ENCODE measurements around the gene FPR2.
"Not testable (repeated sequence)": the region's sequence is repeated elsewhere in the genome, so short reads cannot be mapped to it uniquely, and the experiment has no call there.

Gene FPR2

GRCh38 chr19:51783372-51783771 lies 22.4 kb downstream of the FPR2 start:
- DNase-seq (ENCODE audit: low read depth in 2 of 2) = no peak

DNA sequence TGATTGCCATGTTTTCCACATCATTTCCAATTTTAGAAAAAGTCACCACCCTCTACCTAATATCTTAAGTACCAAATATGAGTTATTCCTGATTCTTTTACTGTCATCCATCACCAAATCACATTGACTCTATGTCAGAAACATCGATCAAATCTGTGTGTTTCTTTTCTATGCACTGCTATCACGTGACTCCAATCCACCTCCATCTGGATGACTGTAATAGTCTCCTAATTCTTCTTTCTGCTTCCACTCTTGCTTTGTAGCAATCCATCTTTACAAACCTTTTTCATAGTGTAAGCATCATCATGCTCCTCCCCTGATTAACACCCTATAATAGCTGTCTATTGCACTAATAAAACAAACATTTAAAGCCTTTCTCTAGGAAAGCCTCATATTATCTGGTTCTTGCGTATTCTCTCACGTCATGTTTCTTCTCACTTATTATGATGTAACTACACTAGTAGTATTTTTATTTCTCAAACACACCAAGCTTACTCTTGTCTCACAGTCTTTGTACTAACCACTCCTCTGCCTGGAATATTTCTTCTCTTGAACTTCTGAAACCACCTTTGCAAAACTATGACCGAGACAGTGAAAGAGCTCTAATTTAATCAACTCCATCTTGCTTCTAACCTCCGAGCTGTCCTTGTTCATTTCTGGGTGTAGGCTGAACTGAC lies 23.3 kb downstream of the FPR2 start:
- no peak for DNase-seq (ENCODE audit: low read depth in 2 of 2)

GRCh38 chr19:51784922-51785690 lies 24.1 kb downstream of the FPR2 start:
- peak; percentile 18 to 47 for DNase-seq (ENCODE audit: low read depth in 2 of 2)

GRCh38 chr19:51786646-51787494 lies 25.9 kb downstream of the FPR2 start:
- DNase-seq (ENCODE audit: low read depth in 2 of 2) = no peak

GRCh38 chr19:51788029-51788428 lies 27.0 kb downstream of the FPR2 start:
- no peak for DNase-seq (ENCODE audit: low read depth in 2 of 2)

- DNase-seq (ENCODE audit: low read depth in 2 of 2) = no peak
Measured at GRCh38 chr19:51789061-51789795, 28.2 kb downstream of the FPR2 start.

DNA sequence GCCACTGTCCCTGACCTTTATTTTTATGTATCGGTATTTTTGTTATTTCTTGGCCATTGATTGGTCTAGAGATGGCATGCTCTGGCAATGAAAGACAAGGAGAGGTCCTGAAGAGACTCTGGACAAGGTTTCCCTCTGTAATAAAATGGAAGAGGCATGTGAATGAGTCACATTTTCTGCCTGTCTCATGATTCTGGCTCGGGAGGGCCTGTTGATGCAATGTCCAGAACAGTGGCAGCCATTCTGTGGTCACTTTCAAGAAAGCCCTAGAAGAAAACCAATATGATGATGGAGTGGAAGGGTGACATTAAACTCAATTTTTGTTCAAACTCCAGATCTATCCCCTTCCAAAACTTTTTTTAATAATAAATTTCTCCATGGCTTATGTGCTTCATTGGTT lies 32.0 kb downstream of the FPR2 start:
- no peak for DNase-seq (ENCODE audit: low read depth in 2 of 2)

GRCh38 chr19:51793994-51794393 lies 33.0 kb downstream of the FPR2 start:
- no peak for DNase-seq (ENCODE audit: low read depth in 2 of 2)

- DNase-seq (ENCODE audit: low read depth in 2 of 2) = no peak
Measured at GRCh38 chr19:51794885-51795490, 34.0 kb downstream of the FPR2 start, which contains the start of gene FPR3. Gene FPR3 (plus strand): TSS chr19:51795157. CDS start chr19:51823749, 28,592 bp downstream.

DNA sequence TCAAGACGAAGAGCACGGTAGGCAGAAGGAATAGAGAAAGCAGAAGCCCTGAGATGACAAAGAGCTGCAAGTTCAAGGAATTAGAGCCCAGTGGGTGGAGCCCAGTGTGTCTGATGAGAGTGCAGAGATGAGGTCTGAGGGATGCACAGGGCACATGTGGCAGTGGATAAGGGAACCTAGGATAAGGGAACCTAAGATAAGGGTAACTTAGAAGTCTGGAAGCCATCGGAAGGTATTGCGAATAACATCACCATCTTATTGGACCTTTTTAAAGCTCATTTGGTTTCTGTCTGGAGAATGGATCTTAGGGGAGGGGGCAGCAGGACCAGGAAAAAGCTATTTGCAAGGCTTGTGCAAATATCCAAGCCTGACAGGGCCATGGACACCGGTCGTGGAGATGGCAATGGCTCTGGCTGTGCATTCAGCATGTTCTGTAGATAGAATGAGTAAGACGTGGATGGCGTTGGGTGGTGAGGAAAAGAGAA lies 35.3 kb downstream of the FPR2 start:
- no peak for DNase-seq (ENCODE audit: low read depth in 2 of 2)

DNA sequence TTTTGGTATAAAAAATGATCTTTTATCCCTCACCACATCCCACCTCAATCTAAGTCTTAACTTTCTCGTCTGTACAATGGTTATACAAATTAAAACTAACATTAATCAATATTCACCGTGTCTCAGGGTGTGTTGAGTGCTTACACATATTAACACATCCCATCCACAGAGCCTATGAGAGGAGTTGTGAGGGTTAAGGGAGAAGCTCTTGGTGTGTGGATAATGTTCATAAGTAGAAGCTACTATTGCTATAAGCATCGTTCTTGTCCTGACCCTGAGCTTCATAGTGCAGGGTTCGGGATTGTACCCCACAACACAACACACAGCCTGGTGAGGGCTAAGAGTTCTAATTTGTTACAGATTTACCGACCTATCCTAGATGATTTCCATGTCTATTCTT lies 36.5 kb downstream of the FPR2 start:
- DNase-seq (ENCODE audit: low read depth in 2 of 2) = no peak

DNA sequence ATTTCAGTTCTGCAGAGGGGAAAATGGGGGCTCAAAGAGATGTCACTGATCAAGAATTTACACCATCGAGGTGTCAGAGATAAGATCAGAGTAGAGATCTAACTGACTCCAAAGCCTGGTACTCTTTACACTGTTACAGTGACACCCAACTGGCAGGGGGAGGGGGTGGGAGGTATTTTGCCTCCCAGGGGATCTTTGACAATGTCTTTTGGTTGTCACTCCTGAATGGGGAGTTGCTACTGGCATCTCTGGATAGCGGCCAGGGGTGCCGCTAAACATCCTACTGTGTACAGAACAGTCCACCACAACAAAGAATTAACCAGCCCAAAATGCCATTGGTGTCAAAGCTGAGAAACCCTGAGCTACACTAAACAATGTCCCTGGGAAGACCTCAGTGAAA lies 37.1 kb downstream of the FPR2 start:
- DNase-seq (ENCODE audit: low read depth in 2 of 2) = no peak

DNA sequence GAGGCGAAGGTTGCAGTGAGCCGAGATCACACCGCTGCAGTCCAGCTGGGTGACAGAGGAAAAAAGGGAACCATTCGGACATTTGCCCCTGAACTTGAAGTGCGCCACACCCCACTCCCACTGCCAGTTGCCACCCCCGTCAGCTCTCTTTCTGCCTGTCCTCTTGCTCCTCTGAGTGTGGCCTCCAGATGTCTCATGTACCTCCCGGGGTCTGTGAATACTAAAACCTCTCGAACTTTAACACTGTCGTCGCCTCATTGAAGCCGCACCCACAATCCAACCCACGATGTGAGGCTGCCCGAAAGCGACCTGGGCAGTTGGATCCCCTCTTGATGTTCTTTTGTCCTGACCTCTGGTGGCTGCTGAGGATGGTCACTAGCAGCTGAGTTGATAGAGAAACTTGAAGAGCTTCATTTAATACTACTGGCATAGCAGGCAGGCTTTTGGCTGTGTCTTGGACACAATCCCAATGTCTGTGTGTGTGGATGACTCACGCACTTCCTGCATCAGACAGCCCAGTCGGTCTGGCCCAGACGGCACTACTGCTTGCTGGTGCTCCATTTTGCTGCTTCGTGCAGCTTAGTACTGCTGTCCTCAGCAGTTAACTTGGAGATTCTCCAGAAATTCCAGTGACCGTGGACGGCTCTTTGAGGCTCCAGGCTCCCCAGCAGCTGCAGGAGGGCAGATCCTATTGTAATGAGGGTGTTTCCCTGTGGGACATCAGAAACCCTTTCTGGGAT lies 38.2 kb downstream of the FPR2 start:
- no peak for DNase-seq (ENCODE audit: low read depth in 2 of 2)

DNA sequence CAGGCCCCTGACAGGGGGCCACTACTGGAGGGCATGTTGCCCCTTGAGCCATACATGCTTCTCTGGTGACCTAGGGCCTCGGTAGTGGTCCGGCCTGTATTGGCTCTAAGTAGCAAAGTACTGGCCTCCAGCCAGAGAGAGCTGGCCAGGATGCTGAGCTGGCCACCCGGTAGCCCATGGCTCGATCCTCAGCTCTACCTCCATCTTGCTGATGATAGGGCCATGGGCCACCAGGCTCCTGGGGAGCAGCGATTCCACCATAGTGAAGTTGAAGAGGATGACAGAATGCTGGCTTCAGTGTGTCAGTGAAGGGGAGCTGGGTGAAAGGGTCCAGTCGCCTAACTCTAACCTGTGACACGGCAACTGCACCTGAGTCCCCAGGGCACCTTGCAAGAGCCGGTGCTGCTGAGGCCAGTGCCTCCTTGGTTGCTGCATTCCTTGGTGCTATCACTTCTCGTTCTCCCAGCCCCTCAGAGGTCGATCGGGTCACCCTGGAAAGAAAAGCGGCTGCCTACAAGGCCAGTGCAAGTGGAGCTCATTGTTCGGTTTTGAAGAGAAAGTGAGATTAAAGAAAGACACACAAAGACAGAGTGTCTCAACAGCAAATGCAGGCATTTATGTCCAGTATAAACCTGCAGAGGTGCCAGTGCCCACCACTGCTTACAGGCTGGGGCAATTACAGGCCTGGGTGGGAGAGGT lies 38.9 kb downstream of the FPR2 start:
- DNase-seq (ENCODE audit: low read depth in 2 of 2) = no peak

DNA sequence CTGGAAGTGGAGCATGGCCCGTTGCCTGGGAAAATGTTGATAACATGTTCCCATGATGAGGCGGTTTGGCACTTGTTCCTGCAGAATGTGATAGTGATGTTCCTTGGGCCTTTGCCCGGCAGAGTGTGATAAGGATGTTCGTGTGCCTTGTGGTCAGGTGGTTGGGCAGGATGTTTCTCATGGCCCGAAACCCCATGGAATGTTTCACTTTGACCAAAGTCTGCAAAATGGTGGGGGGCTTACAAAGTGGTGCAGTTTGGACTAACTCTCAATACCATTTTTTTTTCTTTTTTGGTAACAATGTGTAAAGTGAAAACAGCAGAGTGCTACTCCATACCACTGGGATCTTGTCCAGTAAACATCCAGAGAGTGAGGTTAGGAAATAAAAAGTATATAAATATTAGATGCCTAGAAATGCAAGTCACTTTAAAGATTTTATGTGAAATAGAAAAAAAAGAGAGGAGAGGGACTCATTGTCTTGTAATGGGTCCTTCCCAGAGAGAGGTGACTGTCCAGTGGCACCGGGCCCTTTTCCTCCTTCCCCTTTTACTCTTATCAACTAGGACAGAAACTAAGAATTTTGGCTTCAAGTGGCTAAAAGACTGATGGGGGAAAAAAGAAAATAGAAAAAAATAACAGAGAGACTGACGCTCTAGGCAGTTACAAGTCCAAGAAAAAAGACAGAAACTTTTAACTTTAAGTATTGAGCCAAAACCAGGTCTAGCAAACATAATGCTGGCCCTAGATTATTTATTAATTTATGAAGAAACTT lies 39.7 kb downstream of the FPR2 start:
- DNase-seq (ENCODE audit: low read depth in 2 of 2) = no peak

GRCh38 chr19:51802775-51803174 lies 41.8 kb downstream of the FPR2 start:
- DNase-seq (ENCODE audit: low read depth in 2 of 2) = no peak

DNA sequence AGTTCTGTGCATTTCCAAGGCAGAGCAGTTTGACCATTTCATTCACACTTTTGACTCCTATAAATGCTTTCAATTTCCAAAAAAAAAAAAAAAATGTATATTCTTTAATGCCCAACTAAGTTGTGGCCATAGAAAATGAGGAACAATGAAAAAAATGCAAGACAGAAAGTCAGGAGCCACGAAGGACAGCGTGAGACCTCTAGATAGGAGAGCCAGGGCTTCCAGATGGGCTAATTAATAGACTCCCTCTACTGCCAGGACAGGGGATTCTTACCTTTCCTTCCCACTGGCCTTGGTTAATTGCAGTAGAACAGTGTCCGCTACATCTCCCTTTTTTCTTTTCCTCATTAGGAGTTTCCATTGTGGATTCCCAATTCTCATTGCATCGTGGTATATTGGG lies 42.5 kb downstream of the FPR2 start:
- DNase-seq (ENCODE audit: low read depth in 2 of 2) = no peak

DNA sequence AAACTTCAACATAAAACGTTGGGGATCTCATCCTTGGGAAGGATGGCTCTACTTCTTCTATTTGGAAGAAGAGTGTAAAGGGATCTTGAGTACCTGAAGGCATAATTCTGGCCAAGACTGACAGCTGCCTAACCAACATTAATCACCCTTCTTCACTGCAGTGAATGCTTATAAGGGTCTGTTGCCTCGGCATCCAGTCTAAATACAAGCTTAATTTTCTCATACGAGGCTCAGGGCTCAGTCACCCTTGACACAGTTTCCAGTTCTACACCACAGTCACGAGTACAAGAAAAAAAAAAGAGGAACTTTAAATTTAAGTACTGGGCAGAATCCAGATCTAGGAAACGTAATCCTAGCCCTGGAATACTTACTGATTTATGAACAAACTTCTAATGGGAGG lies 43.0 kb downstream of the FPR2 start:
- no peak for DNase-seq (ENCODE audit: low read depth in 2 of 2)

- not testable (repeated sequence) for DNase-seq (ENCODE audit: low read depth in 2 of 2)
Measured at GRCh38 chr19:51804789-51805188, 43.8 kb downstream of the FPR2 start.

Measured in stimulated activated CD4-positive, alpha-beta T cell treated with anti-CD3 and anti-CD28 coated beads, Interleukin-4, amount 100 ng/mL, for 48 hours (primary cell).